Neural progenitor cell (in vitro differentiated cells): Measurements from ENCODE around the gene LRRC45. TPM values are rescaled to one million over a fixed set of nuclear protein-coding genes. Genes with fewer than 3 reads are reported as not detected.

Source experiments
- DNase-seq: peaks from one replicate; pipeline ENCODE4 v3.0.0-alpha.2; 2016; ENCODE audit warnings: low spot score
- H2AFZ ChIP-seq: fragments of 200-600 bp; sonication (generic); replicated peaks from 2 replicates; pipeline ENCODE4 v1.6.1; 2016; ENCODE audit warnings: antibody characterized with exemption
- H3F3A ChIP-seq: fragments of 200-600 bp; sonication (generic); 2 replicates; pipeline ENCODE4 v1.6.1; 2016; ENCODE audit warnings: antibody characterized with exemption, low read depth
- H3K27ac ChIP-seq: fragments of 200-600 bp; sonication (generic); 2 replicates; pipeline ENCODE4 v1.5.1; 2016; ENCODE audit warnings: mild to moderate bottlenecking
- H3K27me3 ChIP-seq: fragments of 200-600 bp; sonication (generic); 2 replicates; pipeline ENCODE4 v1.6.1; 2016; ENCODE audit warnings: mild to moderate bottlenecking, moderate library complexity
- H3K36me3 ChIP-seq: fragments of 200-600 bp; sonication (generic); 2 replicates; pipeline ENCODE4 v1.5.1; 2016
- H3K4me1 ChIP-seq: fragments of 200-600 bp; sonication (generic); 2 replicates; pipeline ENCODE4 v1.6.1; 2016; ENCODE audit warnings: mixed run types
- H3K4me2 ChIP-seq: fragments of 200-600 bp; sonication (generic); 2 replicates; pipeline ENCODE4 v1.6.1; 2016
- H3K4me3 ChIP-seq: fragments of 200-600 bp; sonication (generic); 2 replicates; pipeline ENCODE4 v1.5.1; 2016
- H3K79me2 ChIP-seq: fragments of 200-600 bp; sonication (generic); 2 replicates; pipeline ENCODE4 v1.6.1; 2016; ENCODE audit warnings: low read depth
- H3K9ac ChIP-seq: fragments of 200-600 bp; sonication (generic); 2 replicates; pipeline ENCODE4 v1.6.1; 2016
- H3K9me3 ChIP-seq: fragments of 200-600 bp; sonication (generic); 2 replicates; pipeline ENCODE4 v1.5.1; 2016; ENCODE audit warnings: low read depth
- H4K20me1 ChIP-seq: fragments of 200-600 bp; sonication (generic); 2 replicates; pipeline ENCODE4 v1.6.1; 2016; ENCODE audit warnings: low read depth
- H3K27ac Mint-ChIP-seq: 3 replicates; pipeline ENCODE4 v1.8.0; 2021; ENCODE audit warnings: mixed read lengths
- H3K27me3 Mint-ChIP-seq: 2 replicates; pipeline ENCODE4 v1.8.0; 2022; ENCODE audit warnings: low read depth, mild to moderate bottlenecking, inconsistent platforms, moderate library complexity, mixed read lengths; ENCODE audit not compliant: insufficient read depth
- H3K36me3 Mint-ChIP-seq: 3 replicates; pipeline ENCODE4 v1.8.0; 2021; ENCODE audit warnings: mixed read lengths
- H3K4me1 Mint-ChIP-seq: 3 replicates; pipeline ENCODE4 v1.8.0; 2021; ENCODE audit warnings: mixed read lengths
- H3K4me3 Mint-ChIP-seq: 3 replicates; pipeline ENCODE4 v1.8.0; 2021; ENCODE audit warnings: mild to moderate bottlenecking, moderate library complexity, mixed read lengths
- H3K9me3 Mint-ChIP-seq: 3 replicates; pipeline ENCODE4 v1.8.0; 2020; ENCODE audit warnings: mixed read lengths
- EZH2 ChIP-seq: fragments of 200-600 bp; sonication (generic); IDR thresholded peaks from 2 replicates; pipeline ENCODE4 v1.6.1; 2017; ENCODE audit warnings: antibody characterized with exemption, mild to moderate bottlenecking, moderate library complexity
- EZH2phosphoT487 ChIP-seq: fragments of 200-600 bp; sonication (generic); IDR thresholded peaks from 2 replicates; pipeline ENCODE4 v1.6.1; 2017; ENCODE audit warnings: antibody characterized with exemption
- total RNA-seq: library from RNA; depleted of rRNA; stranded (reverse); fragments of >200 nt; gene quantifications from 2 replicates; pipeline ENCODE4 v1.2.3, GENCODE V29; 2015; ENCODE audit warnings: low replicate concordance
- TF ChIP-seq, protein P1 (sequence below): fragments of 200-600 bp; sonication (generic); IDR thresholded peaks from 2 replicates; pipeline ENCODE4 v1.5.1; 2017; ENCODE audit warnings: antibody characterized with exemption, mild to moderate bottlenecking

LRRC45 gene
- total RNA-seq, 1 donor from 2014 or later: 15.4 TPM

- no peak overlapping the region for H3K4me3 ChIP-seq
- Mint-ChIP-seq H3K4me3 (no peak overlapping the region), H3K4me1 (peaks cover 14% of the 10 kb centered on the region), H3K9me3 (no peaks in the 10 kb centered on the region), H3K27me3 (peaks cover 3% of the 10 kb centered on the region), H3K36me3 (peaks cover 4% of the 10 kb centered on the region), H3K27ac (peak overlapping the region; percentile 42)
- H4K20me1 ChIP-seq: peaks cover 4% of the 10 kb centered on the region
- H3K4me1 ChIP-seq: no peaks in the 10 kb centered on the region
- H3K9ac ChIP-seq: no peak overlapping the region
- H3F3A ChIP-seq: no peaks in the 10 kb centered on the region
- TF ChIP-seq EZH2 (no peak), EZH2phosphoT487 (no peak)
- TF ChIP-seq, protein P1, sequence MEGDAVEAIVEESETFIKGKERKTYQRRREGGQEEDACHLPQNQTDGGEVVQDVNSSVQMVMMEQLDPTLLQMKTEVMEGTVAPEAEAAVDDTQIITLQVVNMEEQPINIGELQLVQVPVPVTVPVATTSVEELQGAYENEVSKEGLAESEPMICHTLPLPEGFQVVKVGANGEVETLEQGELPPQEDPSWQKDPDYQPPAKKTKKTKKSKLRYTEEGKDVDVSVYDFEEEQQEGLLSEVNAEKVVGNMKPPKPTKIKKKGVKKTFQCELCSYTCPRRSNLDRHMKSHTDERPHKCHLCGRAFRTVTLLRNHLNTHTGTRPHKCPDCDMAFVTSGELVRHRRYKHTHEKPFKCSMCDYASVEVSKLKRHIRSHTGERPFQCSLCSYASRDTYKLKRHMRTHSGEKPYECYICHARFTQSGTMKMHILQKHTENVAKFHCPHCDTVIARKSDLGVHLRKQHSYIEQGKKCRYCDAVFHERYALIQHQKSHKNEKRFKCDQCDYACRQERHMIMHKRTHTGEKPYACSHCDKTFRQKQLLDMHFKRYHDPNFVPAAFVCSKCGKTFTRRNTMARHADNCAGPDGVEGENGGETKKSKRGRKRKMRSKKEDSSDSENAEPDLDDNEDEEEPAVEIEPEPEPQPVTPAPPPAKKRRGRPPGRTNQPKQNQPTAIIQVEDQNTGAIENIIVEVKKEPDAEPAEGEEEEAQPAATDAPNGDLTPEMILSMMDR: no peak
- H3K4me2 ChIP-seq: no peak overlapping the region
- H3K9me3 ChIP-seq: no peaks in the 10 kb centered on the region
- H3K36me3 ChIP-seq: no peaks in the 10 kb centered on the region
- H3K79me2 ChIP-seq: no peaks in the 10 kb centered on the region
- DNase-seq: no peak
- no peaks in the 10 kb centered on the region for H3K27me3 ChIP-seq
- no peak overlapping the region for H2AFZ ChIP-seq
- no peak overlapping the region for H3K27ac ChIP-seq
Observed at GRCh38 chr17:82006468-82007227, 16.5 kb upstream of the LRRC45 start.

GRCh38 chr17:82007228-82007494, 15.9 kb upstream of the LRRC45 start:
- no peaks in the 10 kb centered on the region for H3K79me2 ChIP-seq
- H3K4me2 ChIP-seq: no peak overlapping the region
- no peaks in the 10 kb centered on the region for H3K36me3 ChIP-seq
- peaks cover 4% of the 10 kb centered on the region for H4K20me1 ChIP-seq
- no peaks in the 10 kb centered on the region for H3K9me3 ChIP-seq
- H3K27me3 ChIP-seq: no peaks in the 10 kb centered on the region
- Mint-ChIP-seq H3K4me3 (no peak overlapping the region), H3K36me3 (peaks cover 4% of the 10 kb centered on the region), H3K27me3 (peaks cover 3% of the 10 kb centered on the region), H3K9me3 (no peaks in the 10 kb centered on the region), H3K27ac (no peak overlapping the region), H3K4me1 (peaks cover 11% of the 10 kb centered on the region)
- H3F3A ChIP-seq: no peaks in the 10 kb centered on the region
- no peak overlapping the region for H2AFZ ChIP-seq
- TF ChIP-seq, protein P1: no peak
- TF ChIP-seq EZH2phosphoT487: no peak
- TF ChIP-seq EZH2: no peak
- no peak for DNase-seq
- no peak overlapping the region for H3K9ac ChIP-seq
- H3K4me1 ChIP-seq: no peaks in the 10 kb centered on the region
- no peak overlapping the region for H3K4me3 ChIP-seq
- no peak overlapping the region for H3K27ac ChIP-seq

DNA sequence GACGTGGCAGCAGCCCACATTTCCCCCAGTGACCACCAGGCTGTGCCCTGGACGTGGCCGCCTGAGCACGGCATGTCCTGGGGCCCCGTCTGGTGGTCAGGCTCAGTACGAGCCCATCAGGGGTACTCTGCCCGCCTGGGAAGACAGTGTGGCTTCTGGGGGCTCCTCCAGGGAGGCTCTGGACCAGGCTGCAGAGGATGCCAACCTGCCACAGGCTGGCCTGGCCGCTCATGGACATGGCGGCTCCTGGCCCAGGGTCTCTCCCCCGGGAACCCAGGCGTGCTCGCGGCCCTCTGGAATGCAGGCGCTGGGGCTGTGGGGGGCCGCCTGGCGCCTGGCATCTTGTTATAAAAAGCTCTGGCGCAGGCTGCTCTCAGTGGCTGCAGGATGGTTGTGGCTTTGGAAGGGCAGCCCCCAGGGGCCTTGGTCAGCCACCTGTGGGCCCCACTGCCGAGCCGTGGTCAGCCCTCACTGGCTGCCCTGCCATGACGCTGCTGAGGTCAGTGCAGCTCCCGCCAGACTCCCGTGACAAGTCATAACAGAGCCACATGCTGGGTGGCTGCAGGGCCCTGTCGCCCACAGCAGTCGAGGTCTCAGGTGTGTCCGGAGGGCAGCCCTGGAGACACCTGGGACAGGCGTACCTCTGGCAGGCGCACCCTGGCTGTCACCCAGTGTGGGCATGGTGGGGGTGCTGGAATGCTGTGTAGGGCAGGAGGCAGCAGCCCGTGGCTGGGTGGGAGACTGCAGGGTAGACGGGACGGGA, 15.4 kb upstream of the LRRC45 start:
- Mint-ChIP-seq H3K4me3 (no peak overlapping the region), H3K27ac (no peak overlapping the region), H3K27me3 (peaks cover 3% of the 10 kb centered on the region), H3K36me3 (peaks cover 4% of the 10 kb centered on the region), H3K4me1 (peaks cover 11% of the 10 kb centered on the region), H3K9me3 (no peaks in the 10 kb centered on the region)
- Histone ChIP-seq H2AFZ (no peak overlapping the region), H3K79me2 (no peaks in the 10 kb centered on the region), H3K4me2 (no peak overlapping the region), H3K27ac (no peak overlapping the region), H3K9ac (no peak overlapping the region), H3K4me3 (no peak overlapping the region), H3F3A (no peaks in the 10 kb centered on the region), H3K9me3 (no peaks in the 10 kb centered on the region), H3K27me3 (no peaks in the 10 kb centered on the region), H3K4me1 (no peaks in the 10 kb centered on the region), H4K20me1 (peaks cover 4% of the 10 kb centered on the region), H3K36me3 (no peaks in the 10 kb centered on the region)
- DNase-seq: no peak
- no peak for TF ChIP-seq EZH2
- TF ChIP-seq, protein P1: peak; percentile 15
